Activated CD8-positive, alpha-beta T cell treated with anti-CD3 and anti-CD28 coated beads, Interleukin-2, amount 10 ng/mL, durations not matched to agents 7 days and 5 days (primary cell): ENCODE data around the gene PTPRF. TPM values are rescaled to one million over a fixed set of nuclear protein-coding genes. Genes with fewer than 3 reads are reported as not detected.
"Not testable (repeated sequence)": the region's sequence is repeated elsewhere in the genome, so short reads cannot be mapped to it uniquely, and the experiment has no call there.

Experiments used
- ATAC-seq: fragments of 150-1000 bp; cut with Tn5 transposase; one replicate; pipeline ENCODE4 v1.10.0; 2021; ENCODE audit warnings: moderate library complexity
- CTCF ChIA-PET: fragments of 350-600 bp; sonication (Branson Sonifier 250); formaldehyde crosslinking; loops from one replicate; lab custom pipeline; 2021; ENCODE audit warnings: antibody characterized with exemption; lab: Charles Lee
- POLR2A ChIA-PET: fragments of 350-600 bp; sonication (Branson Sonifier 250); formaldehyde crosslinking; loops from one replicate; lab custom pipeline; 2021; ENCODE audit warnings: antibody characterized with exemption; lab: Charles Lee
- DNase-seq: peaks from one replicate; pipeline ENCODE4 v3.0.0-alpha.2; 2020
- H3K27ac Mint-ChIP-seq: one replicate; pipeline ENCODE4 v1.8.0; 2021; ENCODE audit warnings: mild to moderate bottlenecking, mixed read lengths
- H3K27me3 Mint-ChIP-seq: one replicate; pipeline ENCODE4 v1.8.0; 2021; ENCODE audit warnings: low read depth, mixed read lengths
- H3K36me3 Mint-ChIP-seq: one replicate; pipeline ENCODE4 v1.8.0; 2021; ENCODE audit warnings: low read depth, mixed read lengths
- H3K4me1 Mint-ChIP-seq: one replicate; pipeline ENCODE4 v1.8.0; 2021; ENCODE audit warnings: low read depth, mixed read lengths
- H3K4me3 Mint-ChIP-seq: one replicate; pipeline ENCODE4 v1.8.0; 2021; ENCODE audit warnings: mild to moderate bottlenecking, mixed read lengths
- H3K9me3 Mint-ChIP-seq: one replicate; pipeline ENCODE4 v1.8.0; 2022; ENCODE audit warnings: mixed read lengths; ENCODE audit not compliant: insufficient read depth
- total RNA-seq, 2 experiments: library from RNA; stranded (reverse); gene quantifications; one replicate each; pipeline ENCODE4 v1.2.3, GENCODE V29; 2021

The PTPRF gene
- total RNA-seq, result under 1 TPM; 0.61 to 0.65 TPM

- peak; percentile 52 for ATAC-seq
Observed at GRCh38 chr1:43530483-43531106, at the start of gene PTPRF. Gene PTPRF, plus strand, starts transcription at chr1:43530883. Its CDS starts 14,193 bp downstream, at chr1:43545076.

GRCh38 chr1:43481491-43481890 lies 49.2 kb upstream of the PTPRF start:
- ATAC-seq (no peak), DNase-seq (no peak)
- Mint-ChIP-seq H3K9me3 (no peaks in the 10 kb centered on the region), H3K4me3 (no peak overlapping the region), H3K4me1 (peaks cover 7% of the 10 kb centered on the region), H3K36me3 (no peaks in the 10 kb centered on the region), H3K27ac (no peak overlapping the region), H3K27me3 (peaks cover 17% of the 10 kb centered on the region)
- POLR2A ChIA-PET, result no interaction called here
- CTCF ChIA-PET, result no interaction called here

More at GRCh38 chr1:43530483-43531106, at the start of gene PTPRF:
- peak; percentile 24 for DNase-seq
- no peaks in the 10 kb centered on the region for H3K36me3 Mint-ChIP-seq
- no peak within 1 kb of the TSS for H3K27ac Mint-ChIP-seq
- no peaks in the 10 kb centered on the region for H3K9me3 Mint-ChIP-seq
- ChIA-PET CTCF (interaction anchor here (1.0 to 3.2 kb wide), 12 partner anchors 10 to 713 kb away, joined by 3 to 18 read pairs (median 4); partner anchors contain the start of genes ARTN, ERMAP, KDM4A and SVBP), POLR2A (interaction anchor here (0.7 kb wide), 1 partner anchor 119 kb away, joined by 4 read pairs; the partner anchor contains the start of gene KDM4A)
- H3K27me3 Mint-ChIP-seq, result peaks cover 40% of the 10 kb centered on the region
- peaks cover 20% of the 10 kb centered on the region for H3K4me1 Mint-ChIP-seq
- H3K4me3 Mint-ChIP-seq, result peak within 1 kb of the TSS; percentile 70

GRCh38 chr1:43482215-43482614 lies 48.5 kb upstream of the PTPRF start:
- DNase-seq, result no peak
- peaks cover 5% of the 10 kb centered on the region for H3K9me3 Mint-ChIP-seq
- ATAC-seq, result no peak
- H3K4me1 Mint-ChIP-seq, result peaks cover 7% of the 10 kb centered on the region
- H3K27me3 Mint-ChIP-seq, result peaks cover 12% of the 10 kb centered on the region
- CTCF ChIA-PET, result interaction anchor here (0.9 kb wide), 1 partner anchor 8 kb away, joined by 3 read pairs; no protein-coding TSS in a partner anchor
- H3K27ac Mint-ChIP-seq, result no peak overlapping the region
- no peaks in the 10 kb centered on the region for H3K36me3 Mint-ChIP-seq
- no peak overlapping the region for H3K4me3 Mint-ChIP-seq
- POLR2A ChIA-PET, result no interaction called here

- no peak overlapping the region for H3K4me3 Mint-ChIP-seq
- H3K27ac Mint-ChIP-seq, result no peak overlapping the region
- peaks cover 7% of the 10 kb centered on the region for H3K4me1 Mint-ChIP-seq
- H3K9me3 Mint-ChIP-seq, result peaks cover 14% of the 10 kb centered on the region
- H3K36me3 Mint-ChIP-seq, result no peaks in the 10 kb centered on the region
- ChIA-PET CTCF (no interaction called here), POLR2A (no interaction called here)
- H3K27me3 Mint-ChIP-seq, result peaks cover 4% of the 10 kb centered on the region
- no peak for ATAC-seq
- DNase-seq, result no peak
Observed at GRCh38 chr1:43484367-43484766, 46.3 kb upstream of the PTPRF start.

GRCh38 chr1:43488165-43488564 lies 42.5 kb upstream of the PTPRF start:
- ATAC-seq, result no peak
- no peaks in the 10 kb centered on the region for H3K4me1 Mint-ChIP-seq
- DNase-seq, result no peak
- ChIA-PET CTCF (no interaction called here), POLR2A (no interaction called here)
- peaks cover 20% of the 10 kb centered on the region for H3K9me3 Mint-ChIP-seq
- H3K4me3 Mint-ChIP-seq, result no peak overlapping the region
- no peak overlapping the region for H3K27ac Mint-ChIP-seq
- peaks cover 2% of the 10 kb centered on the region for H3K27me3 Mint-ChIP-seq
- H3K36me3 Mint-ChIP-seq, result no peaks in the 10 kb centered on the region

- DNase-seq (no peak), ATAC-seq (no peak)
- H3K27me3 Mint-ChIP-seq, result peaks cover 9% of the 10 kb centered on the region
- H3K4me3 Mint-ChIP-seq, result no peak overlapping the region
- peaks cover 20% of the 10 kb centered on the region for H3K9me3 Mint-ChIP-seq
- no peaks in the 10 kb centered on the region for H3K36me3 Mint-ChIP-seq
- ChIA-PET POLR2A (no interaction called here), CTCF (interaction anchor here (0.7 to 1.2 kb wide), 3 partner anchors 9 to 1068 kb away, joined by 3 to 5 read pairs (median 3); no protein-coding TSS in a partner anchor)
- H3K27ac Mint-ChIP-seq, result no peak overlapping the region
- H3K4me1 Mint-ChIP-seq, result no peaks in the 10 kb centered on the region
Observed at GRCh38 chr1:43491061-43491460, 39.6 kb upstream of the PTPRF start.

DNA sequence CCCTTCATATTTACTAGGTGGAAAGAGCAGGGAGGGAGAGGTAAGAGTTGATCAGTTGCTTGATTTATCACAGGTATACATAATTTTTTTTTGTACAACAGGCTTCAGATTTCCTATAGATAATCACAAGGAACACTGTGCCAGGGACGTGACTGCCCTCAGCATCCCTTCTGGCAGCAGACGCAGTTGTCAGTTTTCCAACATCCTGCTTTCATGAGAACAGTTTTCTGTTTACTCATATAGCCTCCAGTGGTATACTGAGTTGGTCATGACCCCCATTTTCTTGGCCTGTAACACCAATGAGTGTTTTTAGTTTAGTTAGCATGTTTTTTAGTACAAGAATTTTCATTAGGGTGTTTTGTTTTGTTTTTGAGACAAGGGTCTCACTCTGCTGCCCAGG lies 37.9 kb upstream of the PTPRF start:
- no peak overlapping the region for H3K4me3 Mint-ChIP-seq

DNA sequence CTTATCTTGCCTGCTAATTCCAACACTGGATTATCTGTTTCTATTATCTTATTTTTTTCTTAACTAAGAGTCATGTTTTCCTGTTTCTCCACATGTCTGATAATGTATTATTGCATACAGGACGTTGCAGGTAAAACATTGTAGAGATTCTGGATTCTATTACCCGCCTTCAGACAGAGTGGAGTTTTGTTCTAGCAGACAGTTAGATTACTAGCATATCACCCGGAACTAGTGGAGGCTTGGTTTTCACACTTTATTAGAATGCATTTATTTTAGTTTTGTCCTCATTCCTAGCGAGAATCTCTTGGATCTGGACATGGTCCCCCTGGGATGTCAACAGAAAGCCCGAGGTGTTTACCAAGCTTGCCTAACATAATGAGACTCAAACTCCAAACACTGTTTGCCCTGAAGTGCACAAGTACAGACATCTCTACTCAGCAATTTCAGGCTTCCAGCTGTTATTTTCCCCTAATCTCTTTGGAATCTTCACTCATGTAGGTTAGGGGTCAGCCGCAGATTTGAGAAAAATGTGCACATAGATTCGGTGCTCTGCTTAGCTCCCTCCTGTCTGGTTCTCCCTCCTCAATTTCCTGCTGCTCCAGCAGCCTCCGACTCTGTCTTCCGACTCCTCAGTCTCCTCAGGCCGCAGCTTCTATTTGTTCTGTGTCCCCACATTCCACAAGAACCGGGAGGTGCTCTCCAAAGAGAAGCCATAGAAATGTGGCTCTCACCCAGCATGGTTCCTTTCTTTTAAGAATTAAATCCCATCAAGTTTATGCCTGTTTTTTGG lies 36.8 kb upstream of the PTPRF start:
- ATAC-seq (no peak), DNase-seq (no peak)
- H3K9me3 Mint-ChIP-seq, result peaks cover 6% of the 10 kb centered on the region
- H3K27ac Mint-ChIP-seq, result no peak overlapping the region
- ChIA-PET CTCF (no interaction called here), POLR2A (no interaction called here)
- H3K36me3 Mint-ChIP-seq, result no peaks in the 10 kb centered on the region
- H3K4me3 Mint-ChIP-seq, result no peak overlapping the region
- no peaks in the 10 kb centered on the region for H3K4me1 Mint-ChIP-seq
- peaks cover 14% of the 10 kb centered on the region for H3K27me3 Mint-ChIP-seq

More for the DNA sequence above, 37.9 kb upstream of the PTPRF start:
- DNase-seq, result no peak
- CTCF ChIA-PET, result no interaction called here
- no peak for ATAC-seq
- no peaks in the 10 kb centered on the region for H3K4me1 Mint-ChIP-seq
- H3K9me3 Mint-ChIP-seq, result peaks cover 13% of the 10 kb centered on the region
- POLR2A ChIA-PET, result interaction anchor here (0.6 kb wide), 1 partner anchor 155 kb away, joined by 4 read pairs; no protein-coding TSS in a partner anchor
- H3K27ac Mint-ChIP-seq, result no peak overlapping the region
- peaks cover 14% of the 10 kb centered on the region for H3K27me3 Mint-ChIP-seq
- no peaks in the 10 kb centered on the region for H3K36me3 Mint-ChIP-seq

DNA sequence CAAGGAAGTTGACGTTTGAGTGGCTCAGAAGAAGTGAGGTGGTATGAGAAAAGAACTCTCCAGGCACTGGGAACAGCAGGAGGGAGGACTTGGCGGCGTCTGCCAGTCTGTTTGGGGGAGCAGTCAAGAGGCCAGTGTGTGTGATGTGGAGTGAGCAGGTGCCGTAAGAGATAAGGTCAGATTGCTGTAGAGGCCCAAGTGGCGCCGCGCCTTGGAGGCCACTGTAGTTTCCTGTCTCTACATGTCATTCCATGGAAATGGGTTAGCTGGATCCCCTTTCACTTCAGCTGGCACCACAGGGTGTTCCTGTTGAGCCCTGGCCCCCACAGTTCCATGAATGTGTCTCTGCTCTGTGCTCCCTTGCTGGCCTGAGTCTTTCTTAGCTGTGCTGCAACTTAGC lies 35.5 kb upstream of the PTPRF start:
- CTCF ChIA-PET, result no interaction called here
- Mint-ChIP-seq H3K27me3 (peaks cover 14% of the 10 kb centered on the region), H3K4me3 (no peak overlapping the region), H3K36me3 (no peaks in the 10 kb centered on the region), H3K27ac (no peak overlapping the region), H3K4me1 (no peaks in the 10 kb centered on the region), H3K9me3 (peaks cover 3% of the 10 kb centered on the region)
- POLR2A ChIA-PET, result no interaction called here
- ATAC-seq (no peak), DNase-seq (no peak)

DNA sequence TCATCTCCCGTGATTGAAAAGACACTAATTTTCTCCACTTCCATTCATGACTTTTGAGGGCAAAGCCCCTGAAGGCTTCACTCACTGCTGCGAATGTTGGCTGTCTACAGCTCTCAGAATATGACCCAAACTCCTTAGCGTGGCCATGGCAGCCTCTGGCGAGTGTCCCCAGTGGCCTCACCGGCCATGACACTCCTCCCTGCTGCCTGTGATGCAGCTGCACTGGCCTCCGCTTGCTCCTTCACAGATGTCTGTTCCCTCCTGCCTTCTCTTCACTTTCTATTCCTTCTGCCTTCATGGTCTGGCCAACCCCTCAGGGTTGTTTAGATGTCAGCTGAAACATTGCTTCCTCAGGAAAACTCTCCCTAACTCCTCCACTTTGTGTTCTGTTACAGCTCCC lies 30.8 kb upstream of the PTPRF start:
- no peaks in the 10 kb centered on the region for H3K4me1 Mint-ChIP-seq
- no peak for ATAC-seq
- no peak overlapping the region for H3K27ac Mint-ChIP-seq
- DNase-seq, result no peak
- POLR2A ChIA-PET, result no interaction called here
- no peaks in the 10 kb centered on the region for H3K36me3 Mint-ChIP-seq
- CTCF ChIA-PET, result no interaction called here
- peaks cover 10% of the 10 kb centered on the region for H3K27me3 Mint-ChIP-seq
- H3K4me3 Mint-ChIP-seq, result no peak overlapping the region
- H3K9me3 Mint-ChIP-seq, result no peaks in the 10 kb centered on the region

- H3K4me3 Mint-ChIP-seq, H3K36me3 Mint-ChIP-seq, DNase-seq, POLR2A ChIA-PET, CTCF ChIA-PET, H3K27ac Mint-ChIP-seq, H3K9me3 Mint-ChIP-seq, ATAC-seq, H3K4me1 Mint-ChIP-seq, H3K27me3 Mint-ChIP-seq: not testable (repeated sequence)
Observed at GRCh38 chr1:43501806-43502205, 28.9 kb upstream of the PTPRF start.

- no peaks in the 10 kb centered on the region for H3K4me1 Mint-ChIP-seq
- POLR2A ChIA-PET, result no interaction called here
Observed at GRCh38 chr1:43503534-43503933, 27.1 kb upstream of the PTPRF start.

More at GRCh38 chr1:43503534-43503933, 27.1 kb upstream of the PTPRF start:
- CTCF ChIA-PET, result no interaction called here
- Mint-ChIP-seq H3K4me3 (no peak overlapping the region), H3K9me3 (no peaks in the 10 kb centered on the region), H3K27me3 (no peaks in the 10 kb centered on the region), H3K27ac (no peak overlapping the region), H3K36me3 (no peaks in the 10 kb centered on the region)
- ATAC-seq, result no peak
- no peak for DNase-seq
